ENCODE measurements around the gene VPS13C.

VPS13C gene

GRCh38 chr15:61921093-61921492 is 139.2 kb downstream of the VPS13C start:
- TF ChIP-seq CTCF (conservative IDR thresholded peaks at IDR 0.05; ENCODE audit: low read length): no peak
- H3K4me3 ChIP-seq (ENCODE audit: low read length): no peak overlapping the region
- DNase-seq (ENCODE audit: low read depth): no peak

- H3K4me3 ChIP-seq (ENCODE audit: low read length): no peak overlapping the region
- TF ChIP-seq CTCF (conservative IDR thresholded peaks at IDR 0.05; ENCODE audit: low read length): no peak
- DNase-seq (ENCODE audit: low read depth): no peak
Measured at GRCh38 chr15:61917457-61917856, 142.8 kb downstream of the VPS13C start.

GRCh38 chr15:61916104-61916503 is 144.1 kb downstream of the VPS13C start:
- peak; percentile 76 for DNase-seq (ENCODE audit: low read depth)
- TF ChIP-seq CTCF (conservative IDR thresholded peaks at IDR 0.05; ENCODE audit: low read length): peak; percentile 32
- no peak overlapping the region for H3K4me3 ChIP-seq (ENCODE audit: low read length)

GRCh38 chr15:61915640-61916039 is 144.6 kb downstream of the VPS13C start:
- TF ChIP-seq CTCF (conservative IDR thresholded peaks at IDR 0.05; ENCODE audit: low read length): no peak
- H3K4me3 ChIP-seq (ENCODE audit: low read length): no peak overlapping the region
- DNase-seq (ENCODE audit: low read depth): peak; percentile 67

- DNase-seq (ENCODE audit: low read depth): no peak
- no peak for TF ChIP-seq CTCF (conservative IDR thresholded peaks at IDR 0.05; ENCODE audit: low read length)
Measured at GRCh38 chr15:61910839-61911369, 149.3 kb downstream of the VPS13C start.

GRCh38 chr15:61908241-61908640 is 152.0 kb downstream of the VPS13C start:
- no peak for TF ChIP-seq CTCF (conservative IDR thresholded peaks at IDR 0.05; ENCODE audit: low read length)
- DNase-seq (ENCODE audit: low read depth): no peak

More at GRCh38 chr15:61910839-61911369, 149.3 kb downstream of the VPS13C start:
- no peak overlapping the region for H3K4me3 ChIP-seq (ENCODE audit: low read length)

GRCh38 chr15:61907753-61908086 is 152.5 kb downstream of the VPS13C start:
- H3K4me3 ChIP-seq (ENCODE audit: low read length): no peak overlapping the region
- no peak for TF ChIP-seq CTCF (conservative IDR thresholded peaks at IDR 0.05; ENCODE audit: low read length)
- no peak for DNase-seq (ENCODE audit: low read depth)

More at GRCh38 chr15:61908241-61908640, 152.0 kb downstream of the VPS13C start:
- H3K4me3 ChIP-seq (ENCODE audit: low read length): no peak overlapping the region

Measured in AG10803 (cell line).